Fibroblast of lung (primary cell): ENCODE results near the gene TLX1. TPM values are rescaled to one million over a fixed set of nuclear protein-coding genes. Genes with fewer than 3 reads are reported as not detected.

Experiments
- DNase-seq, 2 donors: peaks; one replicate each; pipeline versions ENCODE4 v3.0.0 to v3.0.0-alpha.2; 2010; ENCODE audit warnings: low read depth in 2 of 2
- H2AFZ ChIP-seq: 2 replicates; pipeline ENCODE4 v1.5.1; 2012; ENCODE audit warnings: low read length, control low read depth, inconsistent platforms
- H3K27ac ChIP-seq: 2 replicates; pipeline ENCODE4 v1.5.1; 2011; ENCODE audit warnings: low read length, control low read depth; ENCODE audit not compliant: insufficient read depth
- H3K27me3 ChIP-seq: 2 replicates; pipeline ENCODE4 v1.5.1; 2011; ENCODE audit warnings: mild to moderate bottlenecking, low read length; ENCODE audit not compliant: control insufficient read depth, insufficient read depth
- H3K36me3 ChIP-seq: 2 replicates; pipeline ENCODE4 v1.5.1; 2011; ENCODE audit warnings: low read length; ENCODE audit not compliant: control insufficient read depth, insufficient read depth
- H3K4me1 ChIP-seq: 2 replicates; pipeline ENCODE4 v1.5.1; 2011; ENCODE audit warnings: low read length; ENCODE audit not compliant: control insufficient read depth, insufficient read depth; ENCODE audit errors: extremely low read depth
- H3K4me2 ChIP-seq: 2 replicates; pipeline ENCODE4 v1.5.1; 2011; ENCODE audit warnings: low read length, control low read depth; ENCODE audit not compliant: insufficient read depth; ENCODE audit errors: extremely low read depth
- H3K4me3 ChIP-seq, 4 experiments: fragments of 200-600 bp in 1 of 4; sonication (generic) in 1 of 4; replicated peaks in 1 of 4; 2 replicates each; pipeline ENCODE4 v1.5.1; 2011 to 2016; ENCODE audit warnings: low read length in 4 of 4, low read depth in 3 of 4, mild to moderate bottlenecking in 3 of 4, control low read depth in 2 of 4, inconsistent platforms in 1 of 4, mixed read lengths in 1 of 4; ENCODE audit not compliant: insufficient read depth in 1 of 4; ENCODE audit errors: control extremely low read depth in 1 of 4
- H3K79me2 ChIP-seq: 2 replicates; pipeline ENCODE4 v1.5.1; 2012; ENCODE audit warnings: mild to moderate bottlenecking, low read length, inconsistent platforms; ENCODE audit not compliant: control insufficient read depth, insufficient read depth
- H3K9ac ChIP-seq: 2 replicates; pipeline ENCODE4 v1.5.1; 2011; ENCODE audit warnings: mild to moderate bottlenecking, low read length, control low read depth; ENCODE audit not compliant: insufficient read depth
- H3K9me3 ChIP-seq: 2 replicates; pipeline ENCODE4 v1.5.1; 2012; ENCODE audit warnings: low read depth, low read length; ENCODE audit not compliant: control insufficient read depth, insufficient read depth
- H4K20me1 ChIP-seq: 2 replicates; pipeline ENCODE4 v1.5.1; 2011; ENCODE audit warnings: low read length; ENCODE audit not compliant: control insufficient read depth, insufficient read depth; ENCODE audit errors: extremely low read depth
- EZH2 ChIP-seq: IDR thresholded peaks from 2 replicates; pipeline ENCODE4 v1.5.1; 2012; ENCODE audit warnings: low read length, control low read depth, mild to moderate bottlenecking; ENCODE audit errors: missing control alignments
- polyA plus RNA-seq, 2 donors: library from polyadenylated mRNA; depleted of rRNA in 1 of 2; stranded (reverse) in 1 of 2; unstranded in 1 of 2; fragments of >200 nt; gene quantifications; 2 replicates each; pipeline ENCODE4 v1.2.1, GENCODE V29; 2011 to 2012; ENCODE audit warnings: missing spikeins in 1 of 2
- total RNA-seq: library from RNA; depleted of rRNA; stranded (reverse); fragments of >200 nt; gene quantifications from 2 replicates; pipeline ENCODE4 v1.2.1, GENCODE V29; 2014
- TF ChIP-seq, protein P1 (sequence below), 2 donors: IDR thresholded peaks in 1 of 2; conservative IDR thresholded peaks in 1 of 2; 1 replicate in 1 of 2; 2 replicates in 1 of 2; pipeline ENCODE4 v1.5.1; 2011 to 2012; ENCODE audit warnings: low read length in 2 of 2, control low read depth in 1 of 2, inconsistent platforms in 1 of 2, low read depth in 1 of 2, mild to moderate bottlenecking in 1 of 2

TLX1 gene
- total and polyA plus RNA-seq, 2 donors (not counting 1 experiment from before 2014, with no cell fraction given) = not detected

DNA sequence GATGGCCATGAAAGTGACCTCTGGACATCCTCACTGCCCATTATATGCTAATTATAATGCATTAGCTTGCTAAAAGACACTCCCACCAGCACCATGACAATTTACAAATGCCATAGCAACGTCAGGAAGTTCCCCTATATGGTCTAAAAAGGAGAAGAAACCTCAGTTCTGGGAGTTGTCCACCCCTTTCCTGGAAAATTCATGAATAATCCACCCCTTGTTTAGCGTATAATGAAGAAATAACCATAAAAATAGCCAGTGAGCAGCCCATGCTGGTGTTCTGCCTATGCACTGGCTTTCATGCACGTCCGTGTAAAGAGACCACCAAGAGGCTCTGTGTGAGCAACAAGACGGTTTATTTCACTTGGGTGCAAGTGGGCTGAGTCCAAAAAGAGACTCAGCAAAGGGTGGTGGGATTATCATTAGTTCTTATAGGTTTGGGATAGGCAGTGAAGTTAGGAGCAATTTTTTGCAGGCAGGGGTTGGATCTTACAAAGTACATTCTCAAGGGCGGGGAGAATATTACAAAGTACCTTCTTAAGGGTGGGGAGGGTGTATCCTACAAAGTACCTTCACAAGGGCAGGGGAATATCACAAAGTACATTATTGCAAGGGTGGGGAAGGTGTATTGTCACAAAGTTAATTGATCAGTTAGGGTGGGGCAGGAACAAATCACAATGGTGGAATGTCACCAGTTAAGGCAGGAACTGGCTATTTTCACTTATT lies 52.5 kb downstream of the TLX1 start:
- H3K27ac ChIP-seq = no peak overlapping the region
- DNase-seq = no peak
- no peak overlapping the region for H3K4me2 ChIP-seq
- no peak overlapping the region for H3K4me3 ChIP-seq
- no peaks in the 10 kb centered on the region for H4K20me1 ChIP-seq
- H3K79me2 ChIP-seq = no peaks in the 10 kb centered on the region
- H3K27me3 ChIP-seq = peaks cover 2% of the 10 kb centered on the region
- no peaks in the 10 kb centered on the region for H3K36me3 ChIP-seq
- H2AFZ ChIP-seq = no peak overlapping the region
- no peak overlapping the region for H3K9ac ChIP-seq
- H3K4me1 ChIP-seq = no peaks in the 10 kb centered on the region
- no peaks in the 10 kb centered on the region for H3K9me3 ChIP-seq
- TF ChIP-seq, protein P1, sequence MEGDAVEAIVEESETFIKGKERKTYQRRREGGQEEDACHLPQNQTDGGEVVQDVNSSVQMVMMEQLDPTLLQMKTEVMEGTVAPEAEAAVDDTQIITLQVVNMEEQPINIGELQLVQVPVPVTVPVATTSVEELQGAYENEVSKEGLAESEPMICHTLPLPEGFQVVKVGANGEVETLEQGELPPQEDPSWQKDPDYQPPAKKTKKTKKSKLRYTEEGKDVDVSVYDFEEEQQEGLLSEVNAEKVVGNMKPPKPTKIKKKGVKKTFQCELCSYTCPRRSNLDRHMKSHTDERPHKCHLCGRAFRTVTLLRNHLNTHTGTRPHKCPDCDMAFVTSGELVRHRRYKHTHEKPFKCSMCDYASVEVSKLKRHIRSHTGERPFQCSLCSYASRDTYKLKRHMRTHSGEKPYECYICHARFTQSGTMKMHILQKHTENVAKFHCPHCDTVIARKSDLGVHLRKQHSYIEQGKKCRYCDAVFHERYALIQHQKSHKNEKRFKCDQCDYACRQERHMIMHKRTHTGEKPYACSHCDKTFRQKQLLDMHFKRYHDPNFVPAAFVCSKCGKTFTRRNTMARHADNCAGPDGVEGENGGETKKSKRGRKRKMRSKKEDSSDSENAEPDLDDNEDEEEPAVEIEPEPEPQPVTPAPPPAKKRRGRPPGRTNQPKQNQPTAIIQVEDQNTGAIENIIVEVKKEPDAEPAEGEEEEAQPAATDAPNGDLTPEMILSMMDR (conservative IDR thresholded peaks at IDR 0.05 in 1 of 2, IDR thresholded peaks at IDR 0.05 in 1 of 2; ENCODE audit: low read depth in 1 of 2, low read length in 2 of 2) = no peak
- TF ChIP-seq EZH2 = no peak

Other genes with a start within 250 kb of the TLX1 start
- 32.5 and 34.9 TPM in 2 replicates for gene SLF2, start 218.3 kb upstream of the TLX1 start, total RNA-seq
- gene SLF2, start 218.3 kb upstream of the TLX1 start, polyA plus RNA-seq = 11.1 and 16.6 TPM in 2 replicates
- 0.51 and 1.8 TPM in 2 replicates for gene SEMA4G, start 161.8 kb upstream of the TLX1 start, total RNA-seq
- 3.2 and 3.5 TPM in 2 replicates for gene SEMA4G, start 161.8 kb upstream of the TLX1 start, polyA plus RNA-seq
- 54.4 and 61.4 TPM in 2 replicates for gene MRPL43, start 143.8 kb upstream of the TLX1 start, total RNA-seq
- 62.1 and 87.5 TPM in 2 replicates for gene MRPL43, start 143.8 kb upstream of the TLX1 start, polyA plus RNA-seq
- 6.1 and 8.0 TPM in 2 replicates for gene TWNK, start 143.8 kb upstream of the TLX1 start, total RNA-seq
- 3.8 and 6.7 TPM in 2 replicates for gene TWNK, start 143.8 kb upstream of the TLX1 start, polyA plus RNA-seq
- gene LZTS2, start 131.5 kb upstream of the TLX1 start, total RNA-seq = 120 and 129 TPM in 2 replicates
- 33.2 and 34.7 TPM in 2 replicates for gene LZTS2, start 131.5 kb upstream of the TLX1 start, polyA plus RNA-seq
- 1.3 TPM in 2 replicates for gene PDZD7, start 100.2 kb upstream of the TLX1 start, total RNA-seq
- 0.42 and 0.50 TPM in 2 replicates for gene PDZD7, start 100.2 kb upstream of the TLX1 start, polyA plus RNA-seq
- 39.3 and 55.0 TPM in 2 replicates for gene SFXN3, start 100.1 kb upstream of the TLX1 start, total RNA-seq
- gene SFXN3, start 100.1 kb upstream of the TLX1 start, polyA plus RNA-seq = 79.3 and 90.9 TPM in 2 replicates
- 14.4 and 19.8 TPM in 2 replicates for gene KAZALD1, start 69.3 kb upstream of the TLX1 start, total RNA-seq
- gene KAZALD1, start 69.3 kb upstream of the TLX1 start, polyA plus RNA-seq = 4.6 and 15.3 TPM in 2 replicates
- gene LBX1, start 98.2 kb downstream of the TLX1 start, total RNA-seq = under 0.01 TPM in 2 replicates
- gene LBX1, start 98.2 kb downstream of the TLX1 start, polyA plus RNA-seq = 0.01 TPM in 1 of 2 replicates, not detected in the other
- gene BTRC, start 222.9 kb downstream of the TLX1 start, total RNA-seq = 9.2 and 9.5 TPM in 2 replicates
- 9.6 and 10.9 TPM in 2 replicates for gene BTRC, start 222.9 kb downstream of the TLX1 start, polyA plus RNA-seq